ENCODE results near the gene TEAD1. TPM values are rescaled to one million over a fixed set of nuclear protein-coding genes. Genes with fewer than 3 reads are reported as not detected.

The TEAD1 gene
- polyA plus RNA-seq, 1 donor from 2014 or later, result 12.2 TPM

- no peaks in the 10 kb centered on the region for H4K20me1 ChIP-seq (ENCODE audit: insufficient read depth)
- peak overlapping the region; percentile 54 for H3K4me3 ChIP-seq (ENCODE audit: low read length)
- peak overlapping the region; percentile 1 for H3K9ac ChIP-seq (ENCODE audit: low read length)
- no peaks in the 10 kb centered on the region for H3K9me2 ChIP-seq (ENCODE audit: insufficient read depth, low read length)
- H3K4me2 ChIP-seq (ENCODE audit: low read length), result peak overlapping the region; percentile 68
- no peaks in the 10 kb centered on the region for H3F3A ChIP-seq (ENCODE audit: insufficient read depth, low read length, poor library complexity, severe bottlenecking)
- no peak overlapping the region for H3K27ac ChIP-seq (ENCODE audit: low read length)
- H3K36me3 ChIP-seq (ENCODE audit: insufficient read depth, low read length), result no peaks in the 10 kb centered on the region
- H3K79me2 ChIP-seq (replicated peaks; ENCODE audit: insufficient read depth, low read length), result peaks cover 27% of the 10 kb centered on the region
- no peak for TF ChIP-seq POLR2AphosphoS5 (IDR thresholded peaks at IDR 0.05)
- TF ChIP-seq TAF1 (IDR thresholded peaks at IDR 0.05; ENCODE audit: low read depth), result no peak
- TF ChIP-seq, protein P1, sequence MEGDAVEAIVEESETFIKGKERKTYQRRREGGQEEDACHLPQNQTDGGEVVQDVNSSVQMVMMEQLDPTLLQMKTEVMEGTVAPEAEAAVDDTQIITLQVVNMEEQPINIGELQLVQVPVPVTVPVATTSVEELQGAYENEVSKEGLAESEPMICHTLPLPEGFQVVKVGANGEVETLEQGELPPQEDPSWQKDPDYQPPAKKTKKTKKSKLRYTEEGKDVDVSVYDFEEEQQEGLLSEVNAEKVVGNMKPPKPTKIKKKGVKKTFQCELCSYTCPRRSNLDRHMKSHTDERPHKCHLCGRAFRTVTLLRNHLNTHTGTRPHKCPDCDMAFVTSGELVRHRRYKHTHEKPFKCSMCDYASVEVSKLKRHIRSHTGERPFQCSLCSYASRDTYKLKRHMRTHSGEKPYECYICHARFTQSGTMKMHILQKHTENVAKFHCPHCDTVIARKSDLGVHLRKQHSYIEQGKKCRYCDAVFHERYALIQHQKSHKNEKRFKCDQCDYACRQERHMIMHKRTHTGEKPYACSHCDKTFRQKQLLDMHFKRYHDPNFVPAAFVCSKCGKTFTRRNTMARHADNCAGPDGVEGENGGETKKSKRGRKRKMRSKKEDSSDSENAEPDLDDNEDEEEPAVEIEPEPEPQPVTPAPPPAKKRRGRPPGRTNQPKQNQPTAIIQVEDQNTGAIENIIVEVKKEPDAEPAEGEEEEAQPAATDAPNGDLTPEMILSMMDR (IDR thresholded peaks at IDR 0.05; ENCODE audit: poor library complexity, severe bottlenecking), result no peak
- TF ChIP-seq SMC3 (conservative IDR thresholded peaks at IDR 0.05; ENCODE audit: poor library complexity), result no peak
- no peak for TF ChIP-seq EP300 (conservative IDR thresholded peaks at IDR 0.05; ENCODE audit: poor library complexity, severe bottlenecking)
- no peak for TF ChIP-seq MXI1 (conservative IDR thresholded peaks at IDR 0.05; ENCODE audit: poor library complexity, severe bottlenecking)
- TF ChIP-seq REST (IDR thresholded peaks at IDR 0.05; ENCODE audit: borderline replicate concordance), result no peak
- TF ChIP-seq EZH2 (IDR thresholded peaks at IDR 0.05; ENCODE audit: borderline replicate concordance, insufficient read depth, low read length, poor library complexity, severe bottlenecking), result no peak
- no peak for TF ChIP-seq RAD21 (conservative IDR thresholded peaks at IDR 0.05)
- no peaks in the 10 kb centered on the region for H3K27me3 ChIP-seq (ENCODE audit: insufficient read depth, low read depth, low read length)
- H2AFZ ChIP-seq (ENCODE audit: low read depth, low read length), result no peak overlapping the region
- no peaks in the 10 kb centered on the region for H3K9me3 ChIP-seq (ENCODE audit: low read length)
Observed at GRCh38 chr11:12827929-12828812, 153.9 kb downstream of the TEAD1 start.

GRCh38 chr11:12829131-12829530 is 154.9 kb downstream of the TEAD1 start:
- H3K9me2 ChIP-seq (ENCODE audit: insufficient read depth, low read length), result no peaks in the 10 kb centered on the region
- no peaks in the 10 kb centered on the region for H3F3A ChIP-seq (ENCODE audit: insufficient read depth, low read length, poor library complexity, severe bottlenecking)
- no peaks in the 10 kb centered on the region for H3K9me3 ChIP-seq (ENCODE audit: low read length)
- no peaks in the 10 kb centered on the region for H4K20me1 ChIP-seq (ENCODE audit: insufficient read depth)
- TF ChIP-seq REST (IDR thresholded peaks at IDR 0.05; ENCODE audit: borderline replicate concordance) (no peak), SMC3 (conservative IDR thresholded peaks at IDR 0.05; ENCODE audit: poor library complexity) (no peak), TAF1 (IDR thresholded peaks at IDR 0.05; ENCODE audit: low read depth) (no peak), MXI1 (conservative IDR thresholded peaks at IDR 0.05; ENCODE audit: poor library complexity, severe bottlenecking) (no peak), EZH2 (IDR thresholded peaks at IDR 0.05; ENCODE audit: borderline replicate concordance, insufficient read depth, low read length, poor library complexity, severe bottlenecking) (no peak), RAD21 (conservative IDR thresholded peaks at IDR 0.05) (no peak), POLR2AphosphoS5 (IDR thresholded peaks at IDR 0.05) (no peak), EP300 (conservative IDR thresholded peaks at IDR 0.05; ENCODE audit: poor library complexity, severe bottlenecking) (no peak)
- TF ChIP-seq, protein P1 (IDR thresholded peaks at IDR 0.05; ENCODE audit: poor library complexity, severe bottlenecking), result no peak
- H3K79me2 ChIP-seq (replicated peaks; ENCODE audit: insufficient read depth, low read length), result peaks cover 36% of the 10 kb centered on the region
- no peaks in the 10 kb centered on the region for H3K36me3 ChIP-seq (ENCODE audit: insufficient read depth, low read length)
- H3K4me2 ChIP-seq (ENCODE audit: low read length), result peak overlapping the region; percentile 68
- H3K27ac ChIP-seq (ENCODE audit: low read length), result no peak overlapping the region
- peak overlapping the region; percentile 1 for H3K9ac ChIP-seq (ENCODE audit: low read length)
- H2AFZ ChIP-seq (ENCODE audit: low read depth, low read length), result no peak overlapping the region
- no peaks in the 10 kb centered on the region for H3K27me3 ChIP-seq (ENCODE audit: insufficient read depth, low read depth, low read length)
- H3K4me3 ChIP-seq (ENCODE audit: low read length), result peak overlapping the region; percentile 54

Data from neural cell (in vitro differentiated cells).